ENCODE data around the gene NFYA. TPM values are rescaled to one million over a fixed set of nuclear protein-coding genes. Genes with fewer than 3 reads are reported as not detected.

Gene NFYA
- total RNA-seq, 2 donors from 2014 or later = 8.4 to 10.6 TPM

GRCh38 chr6:41042226-41043055 lies 30.3 kb upstream of the NFYA start, which contains the start of gene TSPO2:
TSS of gene TSPO2 (plus strand) at chr6:41042467. CDS start at chr6:41042986, 519 bp downstream.
- no peak for DNase-seq (ENCODE audit: low spot score)
- intact Hi-C loops (cut with DNase I) = no loop called here

- DNase-seq (ENCODE audit: low spot score) = no peak
- intact Hi-C loops (cut with DNase I) = no loop called here
Observed at GRCh38 chr6:41043151-41043550, 29.6 kb upstream of the NFYA start.

GRCh38 chr6:41045664-41046063 lies 27.1 kb upstream of the NFYA start:
- no peak for DNase-seq (ENCODE audit: low spot score)
- intact Hi-C loops (cut with DNase I) = no loop called here

GRCh38 chr6:41046084-41046483 lies 26.7 kb upstream of the NFYA start:
- no peak for DNase-seq (ENCODE audit: low spot score)
- intact Hi-C loops (cut with DNase I) = no loop called here

GRCh38 chr6:41047306-41047705 lies 25.5 kb upstream of the NFYA start:
- DNase-seq (ENCODE audit: low spot score) = no peak
- intact Hi-C loops (cut with DNase I) = no loop called here

- DNase-seq (ENCODE audit: low spot score) = no peak
- intact Hi-C loops (cut with DNase I) = no loop called here
Observed at GRCh38 chr6:41047745-41048732, 24.7 kb upstream of the NFYA start.

- intact Hi-C loops (cut with DNase I) = no loop called here
- DNase-seq (ENCODE audit: low spot score) = no peak
Observed at GRCh38 chr6:41049521-41049920, 23.3 kb upstream of the NFYA start.

GRCh38 chr6:41049955-41050354 lies 22.8 kb upstream of the NFYA start:
- intact Hi-C loops (cut with DNase I) = no loop called here
- DNase-seq (ENCODE audit: low spot score) = no peak

- intact Hi-C loops (cut with DNase I) = no loop called here
- DNase-seq (ENCODE audit: low spot score) = no peak
Observed at GRCh38 chr6:41050536-41050935, 22.2 kb upstream of the NFYA start.

- DNase-seq (ENCODE audit: low spot score) = no peak
- intact Hi-C loops (cut with DNase I) = no loop called here
Observed at GRCh38 chr6:41051873-41052272, 20.9 kb upstream of the NFYA start.

- intact Hi-C loops (cut with DNase I) = no loop called here
Observed at GRCh38 chr6:41053041-41053440, 19.7 kb upstream of the NFYA start, which contains the start of gene APOBEC2. TSS of gene APOBEC2 (plus strand) at chr6:41053202. CDS start at chr6:41053348, 146 bp downstream.

GRCh38 chr6:41054511-41054910 lies 18.3 kb upstream of the NFYA start:
- intact Hi-C loops (cut with DNase I) = no loop called here
- DNase-seq (ENCODE audit: low spot score) = no peak

More at GRCh38 chr6:41053041-41053440, 19.7 kb upstream of the NFYA start, which contains the start of gene APOBEC2:
- DNase-seq (ENCODE audit: low spot score) = no peak

- intact Hi-C loops (cut with DNase I) = no loop called here
- DNase-seq (ENCODE audit: low spot score) = no peak
Observed at GRCh38 chr6:41055149-41055548, 17.6 kb upstream of the NFYA start.

GRCh38 chr6:41056768-41057490 lies 15.8 kb upstream of the NFYA start:
- DNase-seq (ENCODE audit: low spot score) = no peak
- intact Hi-C loops (cut with DNase I) = no loop called here

GRCh38 chr6:41058783-41059181 lies 14.0 kb upstream of the NFYA start:
- no peak for DNase-seq (ENCODE audit: low spot score)
- intact Hi-C loops (cut with DNase I) = no loop called here

- DNase-seq (ENCODE audit: low spot score) = no peak
- intact Hi-C loops (cut with DNase I) = no loop called here
Observed at GRCh38 chr6:41059556-41059955, 13.2 kb upstream of the NFYA start.

GRCh38 chr6:41061196-41061726 lies 11.5 kb upstream of the NFYA start:
- intact Hi-C loops (cut with DNase I) = no loop called here
- no peak for DNase-seq (ENCODE audit: low spot score)

GRCh38 chr6:41062056-41062455 lies 10.7 kb upstream of the NFYA start:
- intact Hi-C loops (cut with DNase I) = no loop called here

GRCh38 chr6:41063884-41064285 lies 8.9 kb upstream of the NFYA start:
- intact Hi-C loops (cut with DNase I) = no loop called here
- DNase-seq (ENCODE audit: low spot score) = no peak

More at GRCh38 chr6:41062056-41062455, 10.7 kb upstream of the NFYA start:
- no peak for DNase-seq (ENCODE audit: low spot score)

Measured in posterior vena cava (tissue), 2 donors.